Measurements from ENCODE around the gene SH3RF1.

The SH3RF1 gene

DNA sequence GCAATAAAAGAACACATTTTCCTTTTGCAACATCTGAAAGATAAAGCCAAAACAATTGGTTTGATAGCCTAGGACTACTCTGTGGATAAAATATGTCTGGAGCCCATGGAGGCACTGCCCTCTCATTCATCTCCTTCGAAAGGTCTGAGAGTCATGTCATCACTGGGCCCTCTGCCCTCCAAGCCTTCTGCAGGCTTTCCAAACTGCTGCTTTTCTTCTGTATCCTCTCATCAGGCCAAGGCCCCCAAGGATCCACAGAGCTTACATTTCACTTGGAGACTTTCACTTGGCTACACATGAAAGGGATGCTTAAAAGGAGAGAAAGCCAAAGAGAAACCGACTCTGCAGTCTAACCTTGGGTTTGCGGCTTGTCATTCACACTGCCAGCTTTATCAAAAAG is 109.9 kb downstream of the SH3RF1 start:
- TF ChIP-seq CTCF (IDR thresholded peaks at IDR 0.05) = no peak
- Histone ChIP-seq H2AFZ (no peak overlapping the region), H3K4me1 (no peaks in the 10 kb centered on the region), H3K27ac (no peak overlapping the region), H3K4me3 (ENCODE audit: low read depth, low read length) (no peak overlapping the region), H3K9ac (no peak overlapping the region), H3K27me3 (ENCODE audit: control insufficient read depth, insufficient read depth, low read length) (no peaks in the 10 kb centered on the region), H3K9me3 (ENCODE audit: control insufficient read depth, low read length) (no peaks in the 10 kb centered on the region), H3K36me3 (ENCODE audit: control insufficient read depth, insufficient read depth, low read length) (no peaks in the 10 kb centered on the region), H3K79me2 (no peaks in the 10 kb centered on the region), H3K4me2 (ENCODE audit: low read length) (no peak overlapping the region)

DNA sequence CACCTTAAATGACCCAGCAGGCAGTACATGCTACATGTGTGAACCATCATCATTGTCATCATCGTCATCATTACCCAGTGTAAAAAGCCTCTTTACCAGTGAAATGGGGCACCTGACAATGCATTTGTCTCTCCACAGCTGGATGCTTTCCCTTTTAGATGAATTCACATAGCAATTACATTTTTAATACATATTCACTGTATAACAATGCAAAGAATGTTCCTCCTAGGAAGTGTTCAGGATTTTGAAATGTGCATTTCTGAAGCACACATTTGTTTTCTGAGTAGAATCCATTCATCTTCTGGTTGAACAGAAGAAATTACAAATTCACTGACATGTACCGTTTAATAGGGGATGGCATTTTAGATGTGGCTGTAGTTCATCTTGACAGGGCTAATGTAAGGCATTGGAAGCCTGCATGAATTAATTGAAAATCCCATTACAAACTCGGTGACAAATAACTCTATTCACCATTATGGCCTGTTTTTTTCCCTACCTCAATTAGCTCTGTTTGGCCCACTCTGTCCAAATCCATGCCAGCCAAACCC is 111.1 kb downstream of the SH3RF1 start:
- Histone ChIP-seq H2AFZ (no peak overlapping the region), H3K36me3 (ENCODE audit: control insufficient read depth, insufficient read depth, low read length) (no peaks in the 10 kb centered on the region), H3K4me3 (ENCODE audit: low read depth, low read length) (no peak overlapping the region), H3K9me3 (ENCODE audit: control insufficient read depth, low read length) (no peaks in the 10 kb centered on the region), H3K4me1 (no peaks in the 10 kb centered on the region), H3K4me2 (ENCODE audit: low read length) (no peak overlapping the region), H3K27ac (no peak overlapping the region), H3K27me3 (ENCODE audit: control insufficient read depth, insufficient read depth, low read length) (no peaks in the 10 kb centered on the region), H3K79me2 (no peaks in the 10 kb centered on the region), H3K9ac (no peak overlapping the region)
- TF ChIP-seq CTCF (IDR thresholded peaks at IDR 0.05) = no peak

- Histone ChIP-seq H3K9ac (no peak overlapping the region), H3K27me3 (ENCODE audit: control insufficient read depth, insufficient read depth, low read length) (no peaks in the 10 kb centered on the region), H3K4me2 (ENCODE audit: low read length) (no peak overlapping the region), H3K4me1 (no peaks in the 10 kb centered on the region), H3K4me3 (ENCODE audit: low read depth, low read length) (no peak overlapping the region), H3K27ac (no peak overlapping the region), H3K79me2 (no peaks in the 10 kb centered on the region), H2AFZ (no peak overlapping the region), H3K36me3 (ENCODE audit: control insufficient read depth, insufficient read depth, low read length) (no peaks in the 10 kb centered on the region), H3K9me3 (ENCODE audit: control insufficient read depth, low read length) (no peaks in the 10 kb centered on the region)
- TF ChIP-seq CTCF (IDR thresholded peaks at IDR 0.05) = no peak
These were observed 111.9 kb downstream of the SH3RF1 start for GRCh38 chr4:169158861-169159260.

DNA sequence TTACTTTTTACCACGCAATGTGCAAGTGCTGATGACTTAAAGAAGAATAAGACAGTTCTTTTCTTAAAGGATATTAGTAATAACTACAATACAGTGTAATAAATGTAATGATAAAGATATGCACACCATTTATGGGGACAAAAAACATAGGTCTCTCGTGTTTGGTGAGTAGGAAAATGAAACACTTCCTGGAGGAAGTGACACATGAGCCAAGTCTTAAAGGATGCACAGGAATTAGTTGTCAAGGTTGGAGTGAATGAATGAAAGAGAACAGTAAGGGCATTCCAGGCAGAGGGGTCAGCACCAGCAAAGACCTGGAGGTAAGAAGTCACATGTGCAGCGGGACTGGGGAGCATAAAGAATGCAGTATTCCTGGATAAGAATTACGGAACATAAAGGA is 112.7 kb downstream of the SH3RF1 start:
- Histone ChIP-seq H3K9me3 (ENCODE audit: control insufficient read depth, low read length) (no peaks in the 10 kb centered on the region), H3K79me2 (no peaks in the 10 kb centered on the region), H3K4me1 (no peaks in the 10 kb centered on the region), H3K27ac (no peak overlapping the region), H2AFZ (no peak overlapping the region), H3K27me3 (ENCODE audit: control insufficient read depth, insufficient read depth, low read length) (no peaks in the 10 kb centered on the region), H3K9ac (no peak overlapping the region), H3K36me3 (ENCODE audit: control insufficient read depth, insufficient read depth, low read length) (no peaks in the 10 kb centered on the region), H3K4me3 (ENCODE audit: low read depth, low read length) (no peak overlapping the region), H3K4me2 (ENCODE audit: low read length) (no peak overlapping the region)
- TF ChIP-seq CTCF (IDR thresholded peaks at IDR 0.05) = no peak

GRCh38 chr4:169156392-169156791 is 114.4 kb downstream of the SH3RF1 start:
- Histone ChIP-seq H2AFZ (no peak overlapping the region), H3K4me3 (ENCODE audit: low read depth, low read length) (no peak overlapping the region), H3K27ac (no peak overlapping the region), H3K27me3 (ENCODE audit: control insufficient read depth, insufficient read depth, low read length) (no peaks in the 10 kb centered on the region), H3K9ac (no peak overlapping the region), H3K4me2 (ENCODE audit: low read length) (no peak overlapping the region), H3K79me2 (no peaks in the 10 kb centered on the region), H3K4me1 (no peaks in the 10 kb centered on the region), H3K36me3 (ENCODE audit: control insufficient read depth, insufficient read depth, low read length) (no peaks in the 10 kb centered on the region), H3K9me3 (ENCODE audit: control insufficient read depth, low read length) (no peaks in the 10 kb centered on the region)
- no peak for TF ChIP-seq CTCF (IDR thresholded peaks at IDR 0.05)
